Measurements from ENCODE around the gene GLIPR1. TPM values are rescaled to one million over a fixed set of nuclear protein-coding genes. Genes with fewer than 3 reads are reported as not detected.
"Not testable (repeated sequence)": the region's sequence is repeated elsewhere in the genome, so short reads cannot be mapped to it uniquely, and the experiment has no call there.

GLIPR1 gene
- total RNA-seq, 1 donor from 2014 or later = 39.6 TPM

DNA sequence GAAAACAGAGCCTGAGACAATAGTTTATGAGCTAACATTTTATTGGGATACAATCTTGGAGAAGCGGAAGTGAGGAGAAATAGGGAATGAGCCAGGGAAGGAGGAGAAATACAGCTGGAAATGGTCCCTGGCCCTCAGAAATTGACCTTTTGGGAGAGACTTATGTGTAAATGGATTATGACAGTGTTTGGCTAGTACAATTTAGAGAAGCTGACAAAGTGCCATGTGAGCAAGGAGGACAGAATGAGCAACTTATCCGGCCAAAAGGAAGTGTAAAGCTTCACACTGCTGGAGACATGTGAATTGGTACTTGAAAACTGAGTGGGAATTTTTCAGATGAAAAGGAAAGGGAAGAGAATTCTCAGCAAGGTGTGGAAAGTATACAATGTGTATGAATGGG lies 2.9 kb downstream of the GLIPR1 start:
- TF ChIP-seq, protein P1, sequence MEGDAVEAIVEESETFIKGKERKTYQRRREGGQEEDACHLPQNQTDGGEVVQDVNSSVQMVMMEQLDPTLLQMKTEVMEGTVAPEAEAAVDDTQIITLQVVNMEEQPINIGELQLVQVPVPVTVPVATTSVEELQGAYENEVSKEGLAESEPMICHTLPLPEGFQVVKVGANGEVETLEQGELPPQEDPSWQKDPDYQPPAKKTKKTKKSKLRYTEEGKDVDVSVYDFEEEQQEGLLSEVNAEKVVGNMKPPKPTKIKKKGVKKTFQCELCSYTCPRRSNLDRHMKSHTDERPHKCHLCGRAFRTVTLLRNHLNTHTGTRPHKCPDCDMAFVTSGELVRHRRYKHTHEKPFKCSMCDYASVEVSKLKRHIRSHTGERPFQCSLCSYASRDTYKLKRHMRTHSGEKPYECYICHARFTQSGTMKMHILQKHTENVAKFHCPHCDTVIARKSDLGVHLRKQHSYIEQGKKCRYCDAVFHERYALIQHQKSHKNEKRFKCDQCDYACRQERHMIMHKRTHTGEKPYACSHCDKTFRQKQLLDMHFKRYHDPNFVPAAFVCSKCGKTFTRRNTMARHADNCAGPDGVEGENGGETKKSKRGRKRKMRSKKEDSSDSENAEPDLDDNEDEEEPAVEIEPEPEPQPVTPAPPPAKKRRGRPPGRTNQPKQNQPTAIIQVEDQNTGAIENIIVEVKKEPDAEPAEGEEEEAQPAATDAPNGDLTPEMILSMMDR (conservative IDR thresholded peaks at IDR 0.05; ENCODE audit: low read depth, low read length) = no peak
- H3K4me3 ChIP-seq (ENCODE audit: low read depth, low read length) = no peak overlapping the region
- no peak for DNase-seq (ENCODE audit: low read depth)

DNA sequence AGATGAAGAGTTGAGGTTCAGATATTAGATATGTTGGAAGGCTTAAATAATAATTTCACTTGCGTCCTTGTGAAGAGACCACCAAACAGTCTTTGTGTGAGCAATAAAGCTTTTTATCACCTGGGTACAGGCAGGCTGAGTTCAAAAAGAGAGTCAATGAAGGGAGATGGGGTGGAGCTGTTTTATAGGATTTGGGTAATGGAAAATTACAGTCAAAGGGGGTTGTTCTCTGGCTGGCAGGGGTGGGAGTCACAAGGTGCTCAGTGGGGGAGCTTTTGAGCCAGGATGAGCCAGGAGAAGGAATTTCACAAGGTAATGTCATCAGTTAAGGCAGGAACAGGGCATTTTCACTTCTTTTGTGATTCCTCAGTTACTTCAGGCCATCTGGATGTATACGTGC lies 3.9 kb downstream of the GLIPR1 start:
- DNase-seq (ENCODE audit: low read depth); H3K4me3 ChIP-seq (ENCODE audit: low read depth, low read length): not testable (repeated sequence)

DNA sequence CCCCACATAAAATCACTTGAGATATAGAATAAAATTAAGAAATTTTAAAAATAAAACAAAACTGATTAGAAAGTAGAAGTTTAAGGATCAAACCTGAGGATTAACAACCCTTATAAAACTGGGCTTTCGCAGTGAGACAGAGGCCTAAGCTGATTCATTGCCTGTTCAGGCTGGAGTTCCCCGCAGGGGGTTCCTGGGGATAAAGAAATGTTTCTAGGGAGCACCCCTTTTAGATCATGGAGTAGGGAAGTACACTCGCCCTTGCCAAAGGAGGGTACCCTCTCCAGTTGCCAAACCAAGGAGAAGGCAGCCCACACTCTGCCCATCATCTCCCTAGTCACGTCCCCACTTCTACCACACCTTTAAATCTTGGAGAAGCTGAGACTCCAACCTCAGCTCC lies 6.8 kb downstream of the GLIPR1 start:
- no peak for DNase-seq (ENCODE audit: low read depth)
- TF ChIP-seq, protein P1 (conservative IDR thresholded peaks at IDR 0.05; ENCODE audit: low read depth, low read length) = no peak
- H3K4me3 ChIP-seq (ENCODE audit: low read depth, low read length) = no peak overlapping the region

DNA sequence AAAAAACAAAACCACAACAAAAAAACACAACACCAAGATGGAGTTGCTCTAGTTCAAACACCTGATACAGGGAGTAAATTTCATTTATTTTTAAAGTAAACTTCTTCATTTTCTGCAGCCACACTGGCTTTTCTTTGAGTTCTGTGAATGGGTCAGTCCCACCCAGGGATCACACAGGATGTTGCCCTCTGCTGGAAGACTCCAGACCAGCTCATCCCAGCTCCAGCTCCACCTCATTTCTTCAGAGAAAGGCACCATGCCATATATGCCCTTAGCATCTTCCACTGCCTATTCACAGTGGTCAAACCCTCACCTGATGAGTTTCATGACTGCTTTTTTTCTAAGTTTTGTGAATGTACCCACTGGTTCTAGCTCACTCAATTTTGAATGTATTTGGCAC lies 8.0 kb downstream of the GLIPR1 start:
- DNase-seq (ENCODE audit: low read depth) = no peak
- H3K4me3 ChIP-seq (ENCODE audit: low read depth, low read length) = no peak overlapping the region
- TF ChIP-seq, protein P1 (conservative IDR thresholded peaks at IDR 0.05; ENCODE audit: low read depth, low read length) = peak; percentile 58

DNA sequence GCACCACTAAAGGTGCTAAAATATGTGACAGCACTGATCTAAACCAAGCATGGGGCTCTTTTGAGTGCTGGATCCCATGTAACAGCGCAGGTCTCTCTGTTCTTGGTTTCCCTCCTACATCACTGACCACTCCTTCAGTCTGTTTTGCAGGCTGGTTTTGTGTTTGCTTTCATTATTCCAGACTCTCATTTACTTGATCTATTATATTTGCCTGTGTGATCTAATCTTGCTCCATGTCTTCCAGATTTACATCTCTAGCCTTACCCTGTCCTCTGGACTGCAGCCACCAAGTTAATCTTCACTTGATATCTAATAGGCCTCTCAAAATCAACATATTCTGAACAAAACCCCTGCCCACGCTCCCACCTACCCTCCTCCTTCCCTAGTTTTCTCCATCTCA lies 8.6 kb downstream of the GLIPR1 start:
- DNase-seq (ENCODE audit: low read depth) = no peak
- H3K4me3 ChIP-seq (ENCODE audit: low read depth, low read length) = no peak overlapping the region
- TF ChIP-seq, protein P1 (conservative IDR thresholded peaks at IDR 0.05; ENCODE audit: low read depth, low read length) = no peak

DNA sequence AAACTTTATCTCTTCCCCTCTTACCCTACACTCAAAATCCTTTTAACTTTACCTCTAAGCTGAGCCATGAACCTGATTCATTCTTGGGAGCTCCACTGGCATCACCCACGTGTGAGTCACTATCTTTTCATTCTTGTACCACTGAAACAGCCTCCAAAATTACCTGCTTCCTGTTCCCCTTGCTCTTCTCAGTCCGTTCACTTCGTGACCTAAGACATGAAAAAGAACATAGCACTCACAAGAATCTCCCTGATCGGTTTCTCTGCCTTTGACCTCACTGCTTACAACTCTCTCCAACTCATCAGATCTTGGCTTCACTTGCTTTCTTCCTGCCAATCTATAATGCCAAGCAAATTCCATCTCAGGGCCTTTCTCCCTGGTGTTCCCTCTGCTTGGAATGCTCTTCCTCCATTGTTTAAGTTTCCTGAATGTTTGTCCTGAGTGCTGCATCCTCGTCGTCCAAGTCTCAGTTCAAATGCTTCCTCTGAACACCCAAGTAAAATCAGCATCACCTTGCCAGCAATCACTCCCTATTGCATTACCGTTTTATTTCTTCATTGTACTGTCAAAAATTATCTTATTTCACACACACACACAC lies 9.2 kb downstream of the GLIPR1 start:
- TF ChIP-seq, protein P1 (conservative IDR thresholded peaks at IDR 0.05; ENCODE audit: low read depth, low read length) = no peak
- DNase-seq (ENCODE audit: low read depth) = no peak
- H3K4me3 ChIP-seq (ENCODE audit: low read depth, low read length) = no peak overlapping the region

DNA sequence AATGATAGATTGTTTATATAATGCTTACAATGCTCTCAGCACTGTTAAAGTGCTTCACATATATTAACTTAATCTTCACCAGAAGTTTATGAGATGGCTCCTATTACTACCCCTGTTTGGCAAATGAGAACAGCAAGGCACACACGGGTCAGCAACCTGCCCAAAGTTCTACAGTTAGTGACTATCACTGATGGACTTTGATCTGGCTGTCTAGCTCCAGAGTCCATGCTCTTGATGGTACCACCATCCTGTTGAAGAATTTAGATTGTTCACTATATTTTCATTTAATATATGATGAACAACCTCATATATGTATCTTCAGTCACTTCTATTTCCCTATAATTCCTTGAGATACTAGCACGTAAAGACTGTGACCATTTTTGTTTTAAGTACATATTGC lies 10.6 kb downstream of the GLIPR1 start:
- TF ChIP-seq, protein P1 (conservative IDR thresholded peaks at IDR 0.05; ENCODE audit: low read depth, low read length) = no peak
- H3K4me3 ChIP-seq (ENCODE audit: low read depth, low read length) = no peak overlapping the region
- DNase-seq (ENCODE audit: low read depth) = no peak
